Measurements from ENCODE around the gene LARP4. TPM values are rescaled to one million over a fixed set of nuclear protein-coding genes. Genes with fewer than 3 reads are reported as not detected.
"Not testable (repeated sequence)": the region's sequence is repeated elsewhere in the genome, so short reads cannot be mapped to it uniquely, and the experiment has no call there.

The LARP4 gene
- total RNA-seq, 1 donor from 2014 or later, result 76.5 TPM

DNA sequence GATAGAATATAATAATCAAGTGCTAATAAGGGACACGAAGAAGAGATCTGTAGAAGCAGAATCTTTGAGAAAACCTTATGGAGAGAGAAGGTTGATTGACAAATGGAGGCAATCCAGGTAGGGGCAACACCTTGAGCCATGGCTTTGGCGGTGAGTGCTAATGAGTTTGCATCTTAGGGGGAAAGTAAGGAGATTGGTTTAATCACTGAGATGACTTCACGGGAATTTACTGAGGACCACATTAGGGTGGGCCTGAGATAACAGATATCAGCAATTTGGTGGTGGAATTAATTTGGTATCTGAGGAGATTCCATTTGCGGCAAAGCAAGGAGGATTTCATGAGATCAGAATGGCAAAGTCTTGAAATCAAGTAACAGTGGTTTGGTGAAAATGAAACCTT lies 1.8 kb upstream of the LARP4 start:
- no peak for ATAC-seq
- intact Hi-C loops (cut with DNase I), result no loop called here
- DNase-seq (ENCODE audit: low spot score), result no peak

GRCh38 chr12:50400104-50400637 lies 514 bp upstream of the LARP4 start:
- ATAC-seq, result no peak
- intact Hi-C loops (cut with DNase I), result no loop called here
- no peak for DNase-seq (ENCODE audit: low spot score)

GRCh38 chr12:50401500-50402081 lies 906 bp downstream of the LARP4 start:
- ATAC-seq, result peak; percentile 68
- DNase-seq (ENCODE audit: low spot score), result no peak
- intact Hi-C loops (cut with DNase I), result no loop called here

DNA sequence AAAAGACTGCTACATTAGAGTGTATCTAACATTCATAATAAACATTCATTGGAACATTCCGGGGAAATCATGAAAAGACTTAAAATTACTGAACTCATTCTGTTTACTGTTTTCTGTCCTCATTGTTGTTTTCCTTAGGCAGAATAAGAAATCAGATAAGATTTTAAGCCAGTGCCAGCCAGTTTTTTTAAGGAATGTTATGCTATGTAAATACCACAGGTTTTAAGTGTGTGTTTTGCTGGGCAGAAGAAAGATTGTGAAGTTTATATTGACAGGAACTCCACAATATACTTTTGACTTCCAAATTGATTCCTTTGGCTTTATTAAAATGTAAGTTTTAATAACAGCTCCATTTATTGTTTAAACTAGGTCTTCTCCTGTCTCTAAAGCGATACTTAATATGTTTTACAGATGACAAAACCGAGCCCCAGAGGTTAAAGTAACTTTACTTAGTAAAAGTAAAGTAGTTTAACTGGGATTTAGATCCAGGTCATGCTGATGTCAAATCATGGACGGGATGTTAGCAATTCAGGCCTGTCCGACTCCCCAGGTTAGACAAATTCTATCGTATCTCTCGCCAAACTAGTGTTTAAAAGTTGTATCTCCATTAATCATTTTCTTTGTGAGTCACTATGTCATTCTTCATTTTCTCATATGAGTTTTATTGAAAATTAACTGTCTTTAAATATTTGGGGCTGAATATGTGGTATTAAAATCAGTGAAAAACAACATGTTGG lies 1.7 kb downstream of the LARP4 start:
- intact Hi-C loops (cut with DNase I), result no loop called here
- DNase-seq (ENCODE audit: low spot score) (no peak), ATAC-seq (no peak)

GRCh38 chr12:50403001-50403440 lies 2.3 kb downstream of the LARP4 start:
- DNase-seq (ENCODE audit: low spot score) (no peak), ATAC-seq (no peak)
- intact Hi-C loops (cut with DNase I), result no loop called here

GRCh38 chr12:50404307-50404706 lies 3.6 kb downstream of the LARP4 start:
- intact Hi-C loops (cut with DNase I), result no loop called here
- ATAC-seq (no peak), DNase-seq (ENCODE audit: low spot score) (no peak)

- ATAC-seq, result no peak
These were observed 10.5 kb downstream of the LARP4 start for GRCh38 chr12:50411051-50411660.

GRCh38 chr12:50415899-50416479 lies 15.3 kb downstream of the LARP4 start:
- ATAC-seq (no peak), DNase-seq (ENCODE audit: low spot score) (no peak)
- intact Hi-C loops (cut with DNase I), result no loop called here

More at GRCh38 chr12:50411051-50411660, 10.5 kb downstream of the LARP4 start:
- no peak for DNase-seq (ENCODE audit: low spot score)
- intact Hi-C loops (cut with DNase I), result no loop called here

DNA sequence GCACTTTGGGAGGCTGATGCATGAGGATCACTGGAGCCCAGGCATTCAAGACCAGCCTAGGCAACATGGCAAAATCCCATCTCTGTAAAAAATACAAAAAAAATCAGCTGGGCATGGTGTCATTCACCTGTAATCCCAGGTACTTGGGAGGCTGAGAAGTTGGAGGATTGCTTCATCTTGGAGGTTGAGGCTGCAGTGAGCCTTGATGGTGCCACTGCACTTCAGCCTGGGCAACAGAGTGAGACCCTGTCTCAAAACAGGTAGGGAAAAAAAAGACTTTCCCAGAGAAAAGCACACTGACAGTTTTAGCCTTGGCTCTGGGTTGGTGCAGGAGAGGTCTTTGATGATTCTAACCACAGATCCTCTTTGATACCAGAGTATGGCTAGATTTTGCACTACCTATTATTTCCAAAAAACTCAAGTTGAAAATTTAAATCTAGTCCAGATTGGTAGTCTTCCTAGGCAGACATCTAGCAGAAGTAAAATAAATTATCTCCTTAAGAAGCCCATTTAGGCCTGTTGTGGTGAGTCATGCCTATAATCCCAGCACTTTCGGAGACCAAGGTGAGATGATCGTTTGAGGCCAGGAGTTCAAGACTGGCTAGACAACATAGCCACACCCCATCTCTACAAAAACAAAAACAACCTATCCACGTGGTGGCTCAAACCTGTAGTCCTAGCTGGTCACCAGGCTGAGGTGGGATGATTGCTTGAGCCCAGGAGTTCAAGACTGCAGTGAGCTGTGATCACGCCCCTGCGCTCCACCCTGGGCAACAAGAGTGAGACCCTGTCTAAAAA lies 18.6 kb downstream of the LARP4 start:
- ATAC-seq (no peak), DNase-seq (ENCODE audit: low spot score) (no peak)
- intact Hi-C loops (cut with DNase I), result no loop called here

- intact Hi-C loops (cut with DNase I); DNase-seq (ENCODE audit: low spot score); ATAC-seq: not testable (repeated sequence)
These were observed 22.2 kb downstream of the LARP4 start for GRCh38 chr12:50422855-50423254.

GRCh38 chr12:50423342-50423741 lies 22.7 kb downstream of the LARP4 start:
- intact Hi-C loops (cut with DNase I); DNase-seq (ENCODE audit: low spot score); ATAC-seq: not testable (repeated sequence)

DNA sequence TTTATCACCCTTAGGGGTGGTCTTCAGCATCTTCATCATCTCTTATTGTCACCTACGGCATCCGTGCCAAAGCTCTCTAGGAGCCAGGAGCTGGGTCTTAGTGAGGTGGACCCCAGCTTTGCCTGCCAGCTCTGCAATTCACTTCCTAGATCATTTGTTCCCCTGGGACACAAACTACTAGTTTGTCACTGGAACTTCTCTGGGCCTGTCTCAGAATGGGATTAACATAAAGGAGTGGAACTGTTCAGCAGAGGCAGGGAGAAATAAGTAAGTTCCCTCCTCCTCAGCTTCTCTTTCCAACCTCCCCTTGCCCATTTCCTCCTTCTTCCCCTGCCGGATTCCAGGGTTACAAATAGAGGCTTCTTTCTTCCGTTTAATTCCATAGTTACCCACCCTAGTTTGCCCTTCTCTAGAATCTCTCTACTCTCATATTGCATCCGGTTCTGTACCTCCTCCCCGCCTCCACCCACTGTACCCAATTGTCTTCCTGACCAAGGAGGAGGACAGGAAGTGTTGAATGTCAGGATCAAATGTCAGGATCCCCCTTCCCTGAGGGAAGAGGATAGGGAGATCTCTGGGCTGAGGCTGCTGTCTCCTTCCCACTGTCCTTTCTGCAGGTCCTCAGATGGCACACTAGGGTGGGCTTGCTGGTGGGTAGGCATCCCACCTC lies 25.0 kb downstream of the LARP4 start:
- no peak for DNase-seq (ENCODE audit: low spot score)
- intact Hi-C loops (cut with DNase I), result no loop called here
- no peak for ATAC-seq

DNA sequence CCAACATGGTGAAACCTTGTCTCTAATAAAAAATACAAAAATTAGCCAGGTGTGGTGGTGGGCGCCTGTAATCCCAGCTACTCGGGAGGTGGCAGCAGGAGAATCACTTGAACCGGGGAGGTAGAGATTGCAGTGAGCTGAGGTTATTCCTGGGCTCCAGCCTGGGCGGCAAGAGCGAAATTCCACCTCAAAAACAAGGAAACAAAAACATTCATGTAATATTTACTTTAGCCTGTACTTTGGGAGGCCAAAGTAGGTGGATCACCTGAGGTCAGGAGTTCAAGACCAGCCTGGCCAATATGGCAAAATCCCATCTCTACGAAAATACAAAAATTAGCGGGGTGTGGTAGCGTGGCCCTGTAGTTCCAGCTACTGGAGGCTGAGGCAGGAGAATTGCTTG lies 31.0 kb downstream of the LARP4 start:
- ATAC-seq; intact Hi-C loops (cut with DNase I); DNase-seq (ENCODE audit: low spot score): not testable (repeated sequence)

DNA sequence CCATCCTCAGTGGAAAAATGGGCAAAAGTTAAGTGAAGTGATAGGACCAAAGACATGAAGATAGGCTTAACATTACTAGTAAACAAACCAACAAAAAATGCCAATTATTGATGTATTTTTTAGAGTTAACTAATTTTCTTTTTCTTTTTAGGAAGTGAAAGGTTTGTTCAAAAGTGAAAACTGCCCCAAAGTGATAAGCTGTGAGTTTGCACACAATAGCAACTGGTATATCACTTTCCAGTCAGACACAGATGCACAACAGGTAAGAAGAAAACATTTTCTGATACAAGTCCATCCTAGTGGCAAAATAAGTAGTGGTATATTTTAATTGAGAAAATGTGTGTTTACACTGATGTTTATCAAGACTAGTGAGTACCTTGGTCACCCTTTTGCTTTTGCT lies 39.6 kb downstream of the LARP4 start:
- DNase-seq (ENCODE audit: low spot score), result no peak
- intact Hi-C loops (cut with DNase I), result no loop called here
- no peak for ATAC-seq

DNA sequence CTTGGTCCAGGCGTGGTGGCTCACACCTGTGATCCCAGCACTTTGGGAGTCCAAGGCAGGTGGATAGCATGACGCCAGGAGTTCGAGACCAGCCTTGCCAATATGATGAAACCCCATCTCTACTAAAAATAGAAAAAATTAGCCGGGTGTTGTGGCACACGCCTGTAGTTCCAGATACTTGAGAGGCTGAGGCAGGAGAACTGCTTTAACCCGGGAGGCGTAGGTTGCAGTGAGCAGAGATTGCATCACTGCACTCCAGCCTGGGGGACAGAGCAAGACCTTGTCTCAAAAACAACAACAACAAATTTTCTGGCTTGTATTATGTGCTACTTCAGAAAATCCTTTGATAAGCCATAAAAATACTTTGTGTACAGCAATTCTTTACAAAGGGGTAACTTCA lies 41.1 kb downstream of the LARP4 start:
- DNase-seq (ENCODE audit: low spot score) (no peak), ATAC-seq (no peak)
- intact Hi-C loops (cut with DNase I), result no loop called here

- intact Hi-C loops (cut with DNase I), result no loop called here
- no peak for ATAC-seq
- DNase-seq (ENCODE audit: low spot score), result no peak
These were observed 41.7 kb downstream of the LARP4 start for GRCh38 chr12:50442178-50442908.

GRCh38 chr12:50449671-50450070 lies 49.0 kb downstream of the LARP4 start:
- ATAC-seq; intact Hi-C loops (cut with DNase I); DNase-seq (ENCODE audit: low spot score): not testable (repeated sequence)

DNA sequence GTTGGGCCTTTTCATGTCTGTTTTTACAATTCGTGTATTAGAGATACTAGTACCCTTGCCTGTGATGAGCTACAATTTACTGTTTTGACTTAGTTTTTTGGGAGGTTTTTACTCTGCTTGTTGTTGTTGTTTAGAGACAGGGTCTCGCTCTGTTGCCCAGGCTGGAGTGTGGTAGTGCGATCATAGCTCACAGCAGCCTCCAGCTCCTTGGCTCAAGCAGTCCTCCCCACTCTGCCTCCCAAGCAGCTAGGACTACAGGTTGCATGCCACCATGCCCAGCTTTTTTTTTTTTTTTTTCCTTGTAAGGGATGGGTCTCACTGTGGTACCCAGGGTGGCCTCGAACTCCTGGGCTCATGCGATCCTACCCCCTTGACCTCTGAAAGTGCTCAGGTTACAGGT lies 52.1 kb downstream of the LARP4 start:
- DNase-seq (ENCODE audit: low spot score), result no peak
- ATAC-seq, result no peak
- intact Hi-C loops (cut with DNase I), result no loop called here
